HepG2 (cell line): ENCODE data around the gene PALM. TPM values are rescaled to one million over a fixed set of nuclear protein-coding genes. Genes with fewer than 3 reads are reported as not detected.
A peak's percentile ranks its signal among the peaks of the same experiment; 100 is the strongest.

ENCODE experiments used
- DNMT1 ChIP-seq: sonication (generic); formaldehyde crosslinking; IDR thresholded peaks from 2 replicates; pipeline ENCODE4 v1.5.1; 2020; ENCODE audit warnings: mild to moderate bottlenecking, missing genetic modification reagents
- KDM5B ChIP-seq: sonication (generic); formaldehyde crosslinking; IDR thresholded peaks from 2 replicates; pipeline ENCODE4 v1.4.0; 2020; ENCODE audit warnings: missing genetic modification reagents, mild to moderate bottlenecking, borderline replicate concordance
- KLF12 ChIP-seq: sonication (generic); formaldehyde crosslinking; IDR thresholded peaks from 2 replicates; pipeline ENCODE4 v1.4.0; 2020; ENCODE audit warnings: missing genetic modification reagents, borderline replicate concordance
- MAZ ChIP-seq, 2 experiments: sonication (generic) in 1 of 2; formaldehyde crosslinking in 1 of 2; IDR thresholded peaks; 2 replicates each; pipeline versions ENCODE4 v1.5.0 to v1.6.1; 2012 to 2020; ENCODE audit warnings: low read depth in 2 of 2, mild to moderate bottlenecking in 2 of 2, borderline replicate concordance in 1 of 2, improper control_type of control experiment in 1 of 2, low read length in 1 of 2, missing genetic modification reagents in 1 of 2, moderate library complexity in 1 of 2
- MED1 ChIP-seq: sonication (generic); formaldehyde crosslinking; IDR thresholded peaks from 2 replicates; pipeline ENCODE4 v1.4.0; 2020; ENCODE audit warnings: missing genetic modification reagents
- RAD51 ChIP-seq: fragments of 450-650 bp; IDR thresholded peaks from 2 replicates; pipeline ENCODE4 v1.6.1; 2016; ENCODE audit warnings: borderline replicate concordance
- SNRNP70 ChIP-seq: fragments of 200-400 bp; formaldehyde crosslinking; IDR thresholded peaks from 2 replicates; pipeline ENCODE4 v1.6.1; 2017; ENCODE audit warnings: mild to moderate bottlenecking, low read depth, low read length, moderate library complexity
- ZFP41 ChIP-seq: sonication (generic); formaldehyde crosslinking; IDR thresholded peaks from 2 replicates; pipeline ENCODE4 v1.4.0; 2020; ENCODE audit warnings: mild to moderate bottlenecking, missing genetic modification reagents, borderline replicate concordance
- ZNF232 ChIP-seq: sonication (generic); formaldehyde crosslinking; IDR thresholded peaks from 2 replicates; pipeline ENCODE4 v1.4.0; 2020; ENCODE audit warnings: missing genetic modification reagents, borderline replicate concordance
- ZNF644 ChIP-seq: IDR thresholded peaks from 2 replicates; pipeline ENCODE4 v1.6.1; 2016; ENCODE audit warnings: low read depth
- polyA plus RNA-seq, 8 experiments: library from polyadenylated mRNA; depleted of rRNA in 3 of 8; stranded (reverse) in 7 of 8; unstranded in 1 of 8; fragments of >200 nt; fragmentation: Illumina TruSeq in 4 of 8; extraction: Trizol in 4 of 8; gene quantifications; 2 replicates each; pipeline versions ENCODE4 v1.2.1 to v1.2.3, GENCODE V29; 2011 to 2016; ENCODE audit warnings: low read depth in 4 of 8, missing spikeins in 1 of 8, mixed read lengths in 1 of 8; ENCODE audit not compliant: insufficient read depth in 1 of 8
- total RNA-seq, 5 experiments: library from RNA; depleted of rRNA; stranded (reverse); fragments of >200 nt; fragmentation: Illumina TruSeq; extraction: Trizol; gene quantifications; 2 replicates each; pipeline ENCODE4 v1.2.3, GENCODE V29; 2016; ENCODE audit warnings: low read depth in 1 of 5
- TF ChIP-seq, protein P1 (sequence below): IDR thresholded peaks from 2 replicates; pipeline ENCODE4 v1.6.1; 2016; ENCODE audit warnings: control low read depth
- TF ChIP-seq, protein P2 (sequence below): sonication (generic); formaldehyde crosslinking; IDR thresholded peaks from 2 replicates; pipeline ENCODE4 v1.4.0; 2020; ENCODE audit warnings: missing genetic modification reagents
- TF ChIP-seq, protein P3 (sequence below): sonication (generic); formaldehyde crosslinking; IDR thresholded peaks from 2 replicates; pipeline ENCODE4 v1.5.0; 2020; ENCODE audit warnings: missing genetic modification reagents
- TF ChIP-seq, protein P4 (sequence below): sonication (generic); formaldehyde crosslinking; IDR thresholded peaks from 2 replicates; pipeline ENCODE4 v1.4.0; 2020; ENCODE audit warnings: missing genetic modification reagents, borderline replicate concordance

The PALM gene
- total and polyA plus RNA-seq, 2 of the 13 experiments (the other 11 are each of a cell fraction or from before 2014, with no cell fraction given) = 4.0 to 9.7 TPM

DNA sequence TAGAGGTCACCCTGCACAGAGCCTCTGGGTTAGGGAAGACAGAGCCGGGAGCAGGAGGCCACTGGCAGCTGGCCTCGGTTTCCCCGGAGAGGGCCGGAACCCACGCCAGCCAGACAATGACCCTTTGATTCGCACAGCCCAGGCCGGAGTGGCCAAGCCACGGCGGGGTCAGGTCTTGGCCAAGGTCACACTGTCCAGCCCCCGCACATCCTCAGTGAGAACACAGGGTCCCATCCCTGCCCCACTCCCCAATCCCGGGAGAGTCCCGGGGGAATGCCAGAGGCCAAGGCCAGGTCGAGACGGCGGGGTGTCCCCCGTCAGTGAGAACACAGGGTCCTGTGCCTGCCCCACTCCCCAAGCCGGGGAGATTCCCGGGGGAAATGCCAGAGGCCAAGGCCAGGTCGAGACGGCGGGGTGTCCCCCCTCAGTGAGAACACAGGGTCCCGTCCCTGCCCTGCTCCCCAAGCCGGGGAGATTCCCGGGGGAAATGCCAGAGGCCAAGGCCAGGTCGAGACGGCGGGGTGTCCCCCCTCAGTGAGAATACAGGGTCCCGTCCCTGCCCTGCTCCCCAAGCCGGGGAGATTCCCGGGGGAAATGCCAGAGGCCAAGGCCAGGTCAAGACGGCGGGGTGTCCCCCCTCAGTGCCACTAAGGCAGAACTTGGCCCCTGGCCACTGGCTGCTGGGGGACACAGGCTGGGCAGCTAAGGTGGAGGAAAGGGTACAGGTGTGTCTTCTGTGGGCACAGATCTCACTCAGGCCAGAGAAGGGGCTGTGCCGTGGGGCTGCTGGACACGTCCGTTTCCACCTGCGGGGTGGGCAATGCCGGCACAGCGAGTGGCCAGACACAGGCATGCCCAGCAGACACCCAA lies 34.2 kb upstream of the PALM start (continued):
- TF ChIP-seq MED1 (CRISPR knock-in tag) (peak; percentile 29; the same call in 1 of the 2 replicates), DNMT1 (CRISPR knock-in tag) (no peak), MAZ (IDR thresholded peaks at IDR 0.05; ENCODE audit: borderline replicate concordance, low read depth, low read length) (no peak), MAZ (CRISPR knock-in tag; IDR thresholded peaks at IDR 0.05; ENCODE audit: low read depth) (no peak), ZNF232 (CRISPR knock-in tag) (no peak), ZFP41 (CRISPR knock-in tag) (no peak), SNRNP70 (no peak), RAD51 (no peak), KDM5B (CRISPR knock-in tag) (no peak), KLF12 (CRISPR knock-in tag) (no peak), ZNF644 (CRISPR knock-in tag) (no peak)
- TF ChIP-seq, protein P1, sequence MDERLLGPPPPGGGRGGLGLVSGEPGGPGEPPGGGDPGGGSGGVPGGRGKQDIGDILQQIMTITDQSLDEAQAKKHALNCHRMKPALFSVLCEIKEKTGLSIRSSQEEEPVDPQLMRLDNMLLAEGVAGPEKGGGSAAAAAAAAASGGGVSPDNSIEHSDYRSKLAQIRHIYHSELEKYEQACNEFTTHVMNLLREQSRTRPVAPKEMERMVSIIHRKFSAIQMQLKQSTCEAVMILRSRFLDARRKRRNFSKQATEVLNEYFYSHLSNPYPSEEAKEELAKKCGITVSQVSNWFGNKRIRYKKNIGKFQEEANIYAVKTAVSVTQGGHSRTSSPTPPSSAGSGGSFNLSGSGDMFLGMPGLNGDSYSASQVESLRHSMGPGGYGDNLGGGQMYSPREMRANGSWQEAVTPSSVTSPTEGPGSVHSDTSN = no peak
- TF ChIP-seq, protein P2, sequence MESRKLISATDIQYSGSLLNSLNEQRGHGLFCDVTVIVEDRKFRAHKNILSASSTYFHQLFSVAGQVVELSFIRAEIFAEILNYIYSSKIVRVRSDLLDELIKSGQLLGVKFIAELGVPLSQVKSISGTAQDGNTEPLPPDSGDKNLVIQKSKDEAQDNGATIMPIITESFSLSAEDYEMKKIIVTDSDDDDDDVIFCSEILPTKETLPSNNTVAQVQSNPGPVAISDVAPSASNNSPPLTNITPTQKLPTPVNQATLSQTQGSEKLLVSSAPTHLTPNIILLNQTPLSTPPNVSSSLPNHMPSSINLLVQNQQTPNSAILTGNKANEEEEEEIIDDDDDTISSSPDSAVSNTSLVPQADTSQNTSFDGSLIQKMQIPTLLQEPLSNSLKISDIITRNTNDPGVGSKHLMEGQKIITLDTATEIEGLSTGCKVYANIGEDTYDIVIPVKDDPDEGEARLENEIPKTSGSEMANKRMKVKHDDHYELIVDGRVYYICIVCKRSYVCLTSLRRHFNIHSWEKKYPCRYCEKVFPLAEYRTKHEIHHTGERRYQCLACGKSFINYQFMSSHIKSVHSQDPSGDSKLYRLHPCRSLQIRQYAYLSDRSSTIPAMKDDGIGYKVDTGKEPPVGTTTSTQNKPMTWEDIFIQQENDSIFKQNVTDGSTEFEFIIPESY (CRISPR knock-in tag) = no peak
- TF ChIP-seq, protein P3, sequence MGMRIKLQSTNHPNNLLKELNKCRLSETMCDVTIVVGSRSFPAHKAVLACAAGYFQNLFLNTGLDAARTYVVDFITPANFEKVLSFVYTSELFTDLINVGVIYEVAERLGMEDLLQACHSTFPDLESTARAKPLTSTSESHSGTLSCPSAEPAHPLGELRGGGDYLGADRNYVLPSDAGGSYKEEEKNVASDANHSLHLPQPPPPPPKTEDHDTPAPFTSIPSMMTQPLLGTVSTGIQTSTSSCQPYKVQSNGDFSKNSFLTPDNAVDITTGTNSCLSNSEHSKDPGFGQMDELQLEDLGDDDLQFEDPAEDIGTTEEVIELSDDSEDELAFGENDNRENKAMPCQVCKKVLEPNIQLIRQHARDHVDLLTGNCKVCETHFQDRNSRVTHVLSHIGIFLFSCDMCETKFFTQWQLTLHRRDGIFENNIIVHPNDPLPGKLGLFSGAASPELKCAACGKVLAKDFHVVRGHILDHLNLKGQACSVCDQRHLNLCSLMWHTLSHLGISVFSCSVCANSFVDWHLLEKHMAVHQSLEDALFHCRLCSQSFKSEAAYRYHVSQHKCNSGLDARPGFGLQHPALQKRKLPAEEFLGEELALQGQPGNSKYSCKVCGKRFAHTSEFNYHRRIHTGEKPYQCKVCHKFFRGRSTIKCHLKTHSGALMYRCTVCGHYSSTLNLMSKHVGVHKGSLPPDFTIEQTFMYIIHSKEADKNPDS = no peak
- TF ChIP-seq, protein P4, sequence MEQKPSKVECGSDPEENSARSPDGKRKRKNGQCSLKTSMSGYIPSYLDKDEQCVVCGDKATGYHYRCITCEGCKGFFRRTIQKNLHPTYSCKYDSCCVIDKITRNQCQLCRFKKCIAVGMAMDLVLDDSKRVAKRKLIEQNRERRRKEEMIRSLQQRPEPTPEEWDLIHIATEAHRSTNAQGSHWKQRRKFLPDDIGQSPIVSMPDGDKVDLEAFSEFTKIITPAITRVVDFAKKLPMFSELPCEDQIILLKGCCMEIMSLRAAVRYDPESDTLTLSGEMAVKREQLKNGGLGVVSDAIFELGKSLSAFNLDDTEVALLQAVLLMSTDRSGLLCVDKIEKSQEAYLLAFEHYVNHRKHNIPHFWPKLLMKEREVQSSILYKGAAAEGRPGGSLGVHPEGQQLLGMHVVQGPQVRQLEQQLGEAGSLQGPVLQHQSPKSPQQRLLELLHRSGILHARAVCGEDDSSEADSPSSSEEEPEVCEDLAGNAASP (CRISPR knock-in tag) = no peak; the same call in 1 of the 2 replicates
